NCI-H748 (cell line): ENCODE results near the gene HPCAL1.
A peak's percentile ranks its signal among the peaks of the same experiment; 100 is the strongest.

ENCODE experiments used
- DNase-seq: peaks from one replicate; lab custom pipeline; 2025; ENCODE audit not compliant: unreplicated experiment; lab: John Stamatoyannopoulos, UW

The HPCAL1 gene

GRCh38 chr2:10402653-10403215 is 100.0 kb downstream of the HPCAL1 start:
- no peak for DNase-seq

- DNase-seq: no peak
These were observed 101.8 kb downstream of the HPCAL1 start for GRCh38 chr2:10404324-10405143.

- no peak for DNase-seq
These were observed 102.7 kb downstream of the HPCAL1 start for GRCh38 chr2:10405448-10405847.

- no peak for DNase-seq
These were observed 103.3 kb downstream of the HPCAL1 start for GRCh38 chr2:10406016-10406415.

GRCh38 chr2:10406491-10407188 is 103.9 kb downstream of the HPCAL1 start:
- DNase-seq: no peak

GRCh38 chr2:10407432-10407831 is 104.7 kb downstream of the HPCAL1 start:
- no peak for DNase-seq

GRCh38 chr2:10407841-10408648 is 105.3 kb downstream of the HPCAL1 start:
- DNase-seq: peak; percentile 62

GRCh38 chr2:10408649-10409579 is 106.2 kb downstream of the HPCAL1 start:
- DNase-seq: peak; percentile 89

GRCh38 chr2:10410001-10410822 is 107.5 kb downstream of the HPCAL1 start:
- no peak for DNase-seq

- DNase-seq: no peak
These were observed 108.2 kb downstream of the HPCAL1 start for GRCh38 chr2:10410823-10411437.

GRCh38 chr2:10411557-10411956 is 108.9 kb downstream of the HPCAL1 start:
- no peak for DNase-seq

- DNase-seq: peak; percentile 55
These were observed 109.7 kb downstream of the HPCAL1 start for GRCh38 chr2:10412380-10412779.

GRCh38 chr2:10413503-10413902 is 110.8 kb downstream of the HPCAL1 start:
- DNase-seq: no peak

- no peak for DNase-seq
These were observed 111.3 kb downstream of the HPCAL1 start for GRCh38 chr2:10413991-10414451.

- DNase-seq: peak; percentile 77
These were observed 111.9 kb downstream of the HPCAL1 start for GRCh38 chr2:10414591-10414990.

GRCh38 chr2:10415048-10415447 is 112.3 kb downstream of the HPCAL1 start:
- no peak for DNase-seq

GRCh38 chr2:10415640-10416039 is 112.9 kb downstream of the HPCAL1 start:
- no peak for DNase-seq

GRCh38 chr2:10417551-10418335 is 115.0 kb downstream of the HPCAL1 start:
- DNase-seq: no peak
